Astrocyte (in vitro differentiated cells and primary cell): ENCODE results near the gene CPEB2. TPM values are rescaled to one million over a fixed set of nuclear protein-coding genes. Genes with fewer than 3 reads are reported as not detected.
A peak's percentile ranks its signal among the peaks of the same experiment; 100 is the strongest.

Source experiments
- DNase-seq: peaks from one replicate; pipeline ENCODE4 v3.0.0-alpha.2; 2010; ENCODE audit warnings: low read depth
- FAIRE-seq: peaks from 2 replicates; lab custom pipeline; 2011; peaks lifted over from hg19 to GRCh38; lab: Jason Lieb, UNC
- H2AFZ ChIP-seq: 2 replicates; pipeline ENCODE4 v1.6.0; 2012; ENCODE audit warnings: low read depth, low read length, inconsistent platforms
- H3K27ac ChIP-seq: 2 replicates; pipeline ENCODE4 v1.5.1; 2011; ENCODE audit warnings: low read depth, low read length, inconsistent platforms
- H3K27me3 ChIP-seq: 2 replicates; pipeline ENCODE4 v1.6.0; 2011; ENCODE audit warnings: low read length, inconsistent platforms; ENCODE audit not compliant: insufficient read depth
- H3K36me3 ChIP-seq: 2 replicates; pipeline ENCODE4 v1.5.1; 2011; ENCODE audit warnings: low read length, inconsistent platforms; ENCODE audit not compliant: insufficient read depth
- H3K4me1 ChIP-seq: 2 replicates; pipeline ENCODE4 v1.5.1; 2011; ENCODE audit warnings: low read length, inconsistent platforms; ENCODE audit not compliant: insufficient read depth
- H3K4me2 ChIP-seq: 2 replicates; pipeline ENCODE4 v1.6.0; 2012; ENCODE audit warnings: low read length, inconsistent platforms
- H3K4me3 ChIP-seq: 2 replicates; pipeline ENCODE4 v1.5.1; 2011; ENCODE audit warnings: low read depth, mild to moderate bottlenecking, low read length, inconsistent platforms; ENCODE audit not compliant: insufficient read depth
- H3K79me2 ChIP-seq: 2 replicates; pipeline ENCODE4 v1.6.0; 2012; ENCODE audit warnings: mild to moderate bottlenecking, low read length, inconsistent platforms; ENCODE audit not compliant: insufficient read depth
- H3K9ac ChIP-seq: 2 replicates; pipeline ENCODE4 v1.6.0; 2012; ENCODE audit warnings: mild to moderate bottlenecking, low read length, inconsistent platforms
- H3K9me3 ChIP-seq: 2 replicates; pipeline ENCODE4 v1.5.1; 2012; ENCODE audit warnings: low read depth, mild to moderate bottlenecking, low read length, inconsistent platforms; ENCODE audit not compliant: insufficient read depth
- H4K20me1 ChIP-seq: 2 replicates; pipeline ENCODE4 v1.6.0; 2012; ENCODE audit warnings: low read length, inconsistent platforms; ENCODE audit not compliant: insufficient read depth
- H3K27ac Mint-ChIP-seq: one replicate; pipeline ENCODE4 v1.8.0; 2021; ENCODE audit warnings: mild to moderate bottlenecking, mixed read lengths; ENCODE audit not compliant: unreplicated experiment
- H3K27me3 Mint-ChIP-seq: one replicate; pipeline ENCODE4 v1.8.0; 2021; ENCODE audit warnings: low read depth, mixed read lengths; ENCODE audit not compliant: unreplicated experiment
- H3K36me3 Mint-ChIP-seq: one replicate; pipeline ENCODE4 v1.8.0; 2021; ENCODE audit warnings: low read depth, mixed read lengths; ENCODE audit not compliant: unreplicated experiment
- H3K4me1 Mint-ChIP-seq: one replicate; pipeline ENCODE4 v1.8.0; 2021; ENCODE audit warnings: low read depth, mixed read lengths; ENCODE audit not compliant: unreplicated experiment
- H3K4me3 Mint-ChIP-seq: one replicate; pipeline ENCODE4 v1.8.0; 2021; ENCODE audit warnings: mild to moderate bottlenecking, moderate library complexity, mixed read lengths; ENCODE audit not compliant: unreplicated experiment
- H3K9me3 Mint-ChIP-seq: one replicate; pipeline ENCODE4 v1.8.0; 2021; ENCODE audit warnings: mild to moderate bottlenecking, mixed read lengths; ENCODE audit not compliant: unreplicated experiment
- EZH2 ChIP-seq: IDR thresholded peaks from 2 replicates; pipeline ENCODE4 v1.6.1; 2012; ENCODE audit warnings: mild to moderate bottlenecking, low read length, inconsistent platforms; ENCODE audit not compliant: insufficient read depth
- total RNA-seq: library from RNA; stranded (reverse); gene quantifications from 2 replicates; pipeline ENCODE4 v1.2.1, GENCODE V29; 2021
- TF ChIP-seq, protein P1 (sequence below): IDR thresholded peaks from 2 replicates; pipeline ENCODE4 v1.5.1; 2011; ENCODE audit warnings: low read depth, mild to moderate bottlenecking, inconsistent platforms, low read length, moderate library complexity; ENCODE audit not compliant: insufficient read depth

CPEB2 gene
- total RNA-seq, 1 donor from 2014 or later, result 47.3 TPM

GRCh38 chr4:15037923-15038541 is 35.8 kb downstream of the CPEB2 start:
- H3K27ac Mint-ChIP-seq, result peak overlapping the region; percentile 26
- Histone ChIP-seq H3K9ac (no peak overlapping the region), H2AFZ (no peak overlapping the region), H3K27me3 (no peaks in the 10 kb centered on the region), H3K4me1 (peaks cover 8% of the 10 kb centered on the region), H3K9me3 (no peaks in the 10 kb centered on the region), H3K4me2 (no peak overlapping the region), H3K79me2 (no peaks in the 10 kb centered on the region), H3K4me3 (no peak overlapping the region), H3K27ac (no peak overlapping the region), H4K20me1 (peaks cover 4% of the 10 kb centered on the region), H3K36me3 (no peaks in the 10 kb centered on the region)
- TF ChIP-seq, protein P1, sequence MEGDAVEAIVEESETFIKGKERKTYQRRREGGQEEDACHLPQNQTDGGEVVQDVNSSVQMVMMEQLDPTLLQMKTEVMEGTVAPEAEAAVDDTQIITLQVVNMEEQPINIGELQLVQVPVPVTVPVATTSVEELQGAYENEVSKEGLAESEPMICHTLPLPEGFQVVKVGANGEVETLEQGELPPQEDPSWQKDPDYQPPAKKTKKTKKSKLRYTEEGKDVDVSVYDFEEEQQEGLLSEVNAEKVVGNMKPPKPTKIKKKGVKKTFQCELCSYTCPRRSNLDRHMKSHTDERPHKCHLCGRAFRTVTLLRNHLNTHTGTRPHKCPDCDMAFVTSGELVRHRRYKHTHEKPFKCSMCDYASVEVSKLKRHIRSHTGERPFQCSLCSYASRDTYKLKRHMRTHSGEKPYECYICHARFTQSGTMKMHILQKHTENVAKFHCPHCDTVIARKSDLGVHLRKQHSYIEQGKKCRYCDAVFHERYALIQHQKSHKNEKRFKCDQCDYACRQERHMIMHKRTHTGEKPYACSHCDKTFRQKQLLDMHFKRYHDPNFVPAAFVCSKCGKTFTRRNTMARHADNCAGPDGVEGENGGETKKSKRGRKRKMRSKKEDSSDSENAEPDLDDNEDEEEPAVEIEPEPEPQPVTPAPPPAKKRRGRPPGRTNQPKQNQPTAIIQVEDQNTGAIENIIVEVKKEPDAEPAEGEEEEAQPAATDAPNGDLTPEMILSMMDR, result no peak
- no peak for TF ChIP-seq EZH2
- no peaks in the 10 kb centered on the region for H3K27me3 Mint-ChIP-seq
- H3K4me1 Mint-ChIP-seq, result peaks cover 57% of the 10 kb centered on the region
- H3K4me3 Mint-ChIP-seq, result no peak overlapping the region
- FAIRE-seq (peak; percentile 54), DNase-seq (peak; percentile 65)
- peaks cover 8% of the 10 kb centered on the region for H3K36me3 Mint-ChIP-seq
- no peaks in the 10 kb centered on the region for H3K9me3 Mint-ChIP-seq

DNA sequence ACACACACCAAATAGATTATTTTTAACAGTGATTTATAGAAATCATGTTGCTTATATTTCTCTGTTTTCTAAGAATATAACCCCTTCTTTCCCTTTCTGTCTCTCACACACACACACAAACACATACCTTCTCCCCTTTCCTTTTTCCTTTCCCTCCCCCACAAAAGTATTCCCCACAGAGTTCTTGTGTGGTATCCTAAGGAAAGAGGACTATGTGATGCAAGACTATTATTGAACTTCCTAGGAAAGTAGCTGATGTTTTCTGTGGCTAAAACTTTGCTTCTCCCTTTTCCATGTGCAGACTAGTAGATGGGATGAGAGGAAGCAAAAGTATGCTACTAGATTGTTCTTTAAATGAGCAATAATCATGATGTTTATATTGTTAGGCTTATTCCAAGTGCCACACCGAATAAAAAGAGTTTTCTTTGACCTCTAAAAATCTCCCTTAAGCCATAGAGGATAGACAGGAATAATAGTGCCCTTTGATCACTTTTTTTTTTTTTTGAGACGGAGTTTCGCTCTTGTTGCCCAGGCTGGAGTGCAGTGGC is 38.7 kb downstream of the CPEB2 start:
- Mint-ChIP-seq H3K4me1 (peaks cover 42% of the 10 kb centered on the region), H3K9me3 (no peaks in the 10 kb centered on the region), H3K36me3 (peaks cover 3% of the 10 kb centered on the region), H3K27ac (peak overlapping the region; percentile 28), H3K4me3 (no peak overlapping the region), H3K27me3 (no peaks in the 10 kb centered on the region)
- no peak for TF ChIP-seq EZH2
- TF ChIP-seq, protein P1, result no peak
- H3K4me3 ChIP-seq, result no peak overlapping the region
- DNase-seq, result no peak
- H3K27ac ChIP-seq, result no peak overlapping the region
- FAIRE-seq, result no peak
- no peaks in the 10 kb centered on the region for H3K36me3 ChIP-seq
- H2AFZ ChIP-seq, result no peak overlapping the region
- H3K79me2 ChIP-seq, result no peaks in the 10 kb centered on the region
- peaks cover 8% of the 10 kb centered on the region for H3K4me1 ChIP-seq
- H3K9ac ChIP-seq, result no peak overlapping the region
- no peak overlapping the region for H3K4me2 ChIP-seq
- peaks cover 4% of the 10 kb centered on the region for H4K20me1 ChIP-seq
- no peaks in the 10 kb centered on the region for H3K9me3 ChIP-seq
- H3K27me3 ChIP-seq, result no peaks in the 10 kb centered on the region
